Stimulated activated CD8-positive, alpha-beta memory T cell treated with anti-CD3 and anti-CD28 coated beads, Interleukin-7, amount 100 ng/mL, for 48 hours (primary cell): ENCODE measurements around the gene DIS3L2.
"Not testable (repeated sequence)": the region's sequence is repeated elsewhere in the genome, so short reads cannot be mapped to it uniquely, and the experiment has no call there.

Experiments
- DNase-seq, 2 donors: peaks; one replicate each; pipeline ENCODE4 v3.0.0-alpha.2; 2020; ENCODE audit warnings: low read depth in 1 of 2; ENCODE audit errors: extremely low read depth in 1 of 2

The DIS3L2 gene

DNA sequence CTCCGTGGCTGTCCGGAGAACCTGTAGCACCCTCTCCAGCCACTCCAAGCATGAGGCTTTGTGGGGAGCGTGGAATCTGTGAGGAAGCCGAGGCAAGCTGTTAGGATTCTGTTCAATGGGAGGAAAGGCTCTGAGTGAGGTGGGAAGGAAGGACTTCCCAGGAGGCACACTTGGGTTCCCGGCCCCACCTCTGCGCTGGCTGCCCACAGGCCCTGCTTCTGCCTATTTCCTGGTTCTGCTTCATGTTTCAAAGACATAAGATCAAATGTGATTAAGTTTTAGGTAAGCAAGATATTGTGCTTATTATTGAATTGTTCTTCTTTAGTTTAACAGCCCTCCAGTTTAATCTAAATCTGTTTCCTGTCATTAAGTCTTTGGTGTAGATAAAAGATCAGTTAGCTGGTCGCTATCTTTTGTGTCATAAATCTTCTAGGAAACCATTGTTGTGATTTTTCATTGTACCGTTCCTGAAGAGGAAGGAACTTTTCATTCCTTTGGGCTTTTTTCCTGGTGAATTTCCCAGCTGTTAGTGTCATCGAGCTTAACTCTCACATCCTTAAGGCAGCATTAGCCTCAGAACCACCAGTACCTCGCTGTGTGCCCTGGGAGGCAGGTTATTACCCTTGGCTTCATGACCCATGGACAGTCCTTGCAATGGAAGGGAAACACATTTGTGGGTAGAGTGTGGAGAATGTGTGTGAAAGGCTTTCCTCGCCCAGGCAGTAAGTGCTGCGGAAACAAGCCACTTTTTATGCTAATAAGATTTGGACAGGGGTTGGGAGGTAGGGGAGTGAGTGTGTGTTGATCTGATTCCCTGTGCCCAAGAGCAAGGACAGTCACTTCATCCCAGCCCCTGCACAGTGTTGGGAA is 355.2 kb downstream of the DIS3L2 start:
- DNase-seq = no peak

DNA sequence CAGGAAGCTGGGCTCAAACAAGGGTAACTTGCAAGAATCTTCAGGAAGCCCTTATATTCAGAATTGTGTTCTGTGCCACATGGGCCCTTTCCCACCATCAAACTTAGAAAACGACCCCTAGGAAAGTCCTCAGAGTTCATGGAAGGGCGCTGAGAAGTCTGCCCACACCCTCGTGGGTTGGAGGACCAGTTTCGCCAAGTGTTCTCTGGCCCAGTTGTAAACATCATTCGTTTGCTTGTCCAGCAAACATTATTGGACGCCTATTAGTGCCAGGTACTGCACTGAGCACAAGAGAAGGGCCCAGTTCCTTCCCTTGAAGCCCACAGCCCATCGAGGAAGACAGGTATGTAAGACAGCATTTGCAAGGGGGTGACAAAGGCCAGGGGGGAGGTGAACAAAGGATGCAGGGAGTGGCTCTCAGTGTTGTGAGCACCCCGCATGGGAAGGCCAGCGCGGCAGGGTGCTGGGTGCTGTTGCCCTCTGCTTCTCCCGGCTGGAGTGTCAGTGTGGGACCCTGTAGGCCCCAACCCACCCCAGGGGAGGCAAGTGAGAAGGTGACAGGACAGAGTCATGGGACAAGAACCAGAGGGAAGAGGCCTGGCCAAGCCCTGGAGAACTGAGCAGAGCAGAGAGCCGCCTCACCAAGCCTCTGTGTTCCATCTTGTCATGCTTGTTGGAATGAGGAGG is 356.8 kb downstream of the DIS3L2 start:
- no peak for DNase-seq

DNA sequence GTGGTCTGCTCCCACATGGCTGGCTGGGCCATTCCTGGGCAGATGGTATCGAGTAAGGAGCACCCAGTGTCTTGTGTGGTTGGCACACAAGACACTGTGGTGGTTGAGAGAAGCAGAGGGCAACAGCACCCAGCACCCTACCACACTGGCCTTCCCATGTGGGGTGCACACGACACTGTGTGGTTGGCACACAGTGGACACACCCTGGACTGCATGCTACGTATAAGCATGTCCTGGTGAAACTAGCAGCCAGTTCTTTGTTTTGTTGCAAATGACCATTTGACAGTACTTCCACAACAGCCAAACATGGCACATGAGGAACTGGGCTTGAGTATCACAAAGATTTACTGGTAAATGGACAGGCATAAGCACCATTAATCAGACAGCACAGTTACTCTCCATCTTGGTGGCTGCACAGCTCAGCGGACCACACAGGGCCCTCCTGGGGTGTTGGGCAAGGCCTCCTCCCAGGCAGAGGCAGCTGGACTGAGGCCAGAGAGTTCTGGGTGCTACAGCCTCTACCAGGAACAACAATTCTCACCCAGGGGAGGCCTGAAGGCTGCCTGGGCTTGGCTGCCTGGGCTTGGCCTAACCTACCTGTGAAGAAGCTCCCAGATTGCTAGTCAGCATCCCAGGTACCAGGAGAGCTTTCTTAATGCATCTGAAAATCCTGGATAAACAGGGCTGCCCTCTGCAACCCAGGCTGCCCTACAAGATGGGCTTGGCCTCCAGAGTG is 357.7 kb downstream of the DIS3L2 start:
- DNase-seq = no peak

DNA sequence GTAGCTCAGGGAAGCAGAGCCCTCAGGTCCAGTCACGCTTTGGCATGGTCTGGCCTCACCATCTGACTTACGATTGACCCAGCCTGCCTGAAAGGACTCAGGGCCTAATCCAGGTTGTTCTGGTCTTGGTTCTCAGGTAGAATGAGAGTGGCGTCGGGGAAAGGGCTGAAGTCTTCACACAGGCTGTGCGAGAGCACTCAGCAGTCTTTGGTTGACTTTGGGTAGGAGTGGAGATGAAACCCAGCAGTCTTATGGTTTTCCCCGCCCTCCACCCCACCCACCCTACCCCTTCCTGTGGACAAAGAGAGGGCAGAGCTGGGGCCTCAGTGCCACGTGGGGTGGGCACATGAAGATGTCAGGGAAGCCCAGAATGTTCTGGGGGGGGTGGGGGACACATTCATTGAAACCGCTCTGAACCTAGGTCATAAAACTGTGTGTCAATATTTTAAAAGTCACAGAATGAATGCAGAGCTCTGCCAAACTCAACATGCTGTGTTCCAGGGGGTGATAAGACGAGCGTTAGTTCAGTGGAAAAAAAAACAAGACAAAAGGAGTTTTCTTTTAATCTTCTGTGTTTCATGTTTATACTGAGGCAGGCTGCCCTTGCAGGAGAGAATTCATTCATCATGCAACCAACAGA is 358.4 kb downstream of the DIS3L2 start:
- DNase-seq = no peak

DNA sequence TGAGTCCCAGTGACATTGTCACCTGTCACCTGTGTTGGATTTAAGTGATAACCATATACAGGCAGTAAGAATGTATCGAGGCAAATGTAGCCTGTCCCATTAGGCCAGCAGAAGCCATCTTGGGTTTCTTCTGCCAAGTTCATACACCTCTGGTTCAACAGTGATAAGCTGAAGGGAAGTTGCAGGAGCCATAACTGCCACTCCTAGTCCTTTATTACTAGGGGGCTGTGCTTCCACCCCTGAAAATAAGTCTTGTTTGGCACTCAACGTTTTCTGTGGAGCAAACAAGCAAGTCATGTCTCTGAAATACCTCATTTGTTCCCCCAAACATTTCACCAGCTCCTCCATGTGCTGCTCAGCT is 358.9 kb downstream of the DIS3L2 start:
- no peak for DNase-seq

DNA sequence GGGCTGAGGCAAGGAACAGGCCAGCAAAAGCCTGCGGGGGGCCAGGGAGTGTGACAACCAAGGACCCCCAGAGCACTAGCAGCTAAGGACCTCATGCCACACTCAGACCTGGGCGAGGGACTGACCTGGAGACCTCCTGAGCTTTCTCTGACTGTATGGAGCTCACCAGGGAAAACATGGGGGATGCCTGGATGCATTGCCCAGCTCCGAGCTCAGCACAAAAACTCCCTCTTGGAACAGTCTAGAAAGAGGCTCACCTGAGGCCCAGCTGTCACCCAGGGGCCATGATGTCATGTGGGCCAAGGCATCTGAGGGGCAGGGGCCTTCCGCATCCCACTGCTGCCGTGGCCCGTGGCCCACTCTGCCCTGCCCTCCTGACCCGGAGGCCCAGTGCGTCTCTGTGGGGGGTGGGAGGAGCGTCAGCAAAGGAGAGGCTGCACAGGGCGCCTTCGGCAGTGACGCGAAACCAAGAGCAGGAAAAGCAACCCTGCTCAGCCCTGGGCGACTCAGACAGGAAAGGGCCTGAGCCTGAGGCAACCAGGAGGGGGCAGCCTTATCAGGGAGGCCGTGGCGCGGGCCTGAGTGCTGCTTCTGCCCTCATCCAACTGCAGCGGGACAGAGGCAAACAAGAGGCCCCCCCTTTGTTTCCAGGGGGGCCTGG is 359.8 kb downstream of the DIS3L2 start:
- peak; percentile 36 to 73 for DNase-seq

DNA sequence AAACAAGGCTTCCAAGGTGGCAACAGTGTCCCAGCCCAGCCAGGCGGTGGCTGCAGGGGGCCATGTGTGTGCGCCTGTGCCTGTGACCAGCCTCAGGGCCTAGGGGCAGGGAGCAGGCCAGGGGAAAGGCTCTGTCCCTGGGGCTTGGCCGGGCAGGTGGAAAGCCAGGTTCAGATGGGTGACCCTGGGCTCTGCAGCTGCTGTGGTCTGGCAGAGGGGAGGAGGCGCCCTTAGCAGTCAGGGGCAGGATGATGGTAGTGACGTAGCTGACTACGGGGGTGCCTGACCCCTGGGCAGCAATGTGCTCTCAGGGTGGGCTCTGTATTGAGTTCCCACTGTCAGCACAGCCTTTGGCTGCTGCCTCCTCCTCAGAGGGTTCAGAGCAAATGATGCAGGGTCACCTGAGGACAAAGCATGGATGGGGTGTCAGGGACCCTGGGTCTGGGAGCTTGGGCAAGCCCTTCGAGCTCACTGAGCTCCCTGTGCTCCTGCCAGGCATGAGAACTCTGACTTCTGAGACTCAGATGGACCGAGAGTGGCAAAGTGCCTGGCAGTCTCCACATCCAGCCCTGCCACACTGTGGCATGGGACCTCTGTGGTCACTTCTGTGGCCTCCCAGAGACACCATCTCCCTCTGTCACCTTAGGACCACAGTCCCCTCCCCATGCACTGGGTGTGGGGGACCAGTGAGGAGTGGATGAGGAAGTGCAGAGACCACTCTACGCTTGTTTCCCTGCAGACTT is 360.5 kb downstream of the DIS3L2 start:
- no peak for DNase-seq

DNA sequence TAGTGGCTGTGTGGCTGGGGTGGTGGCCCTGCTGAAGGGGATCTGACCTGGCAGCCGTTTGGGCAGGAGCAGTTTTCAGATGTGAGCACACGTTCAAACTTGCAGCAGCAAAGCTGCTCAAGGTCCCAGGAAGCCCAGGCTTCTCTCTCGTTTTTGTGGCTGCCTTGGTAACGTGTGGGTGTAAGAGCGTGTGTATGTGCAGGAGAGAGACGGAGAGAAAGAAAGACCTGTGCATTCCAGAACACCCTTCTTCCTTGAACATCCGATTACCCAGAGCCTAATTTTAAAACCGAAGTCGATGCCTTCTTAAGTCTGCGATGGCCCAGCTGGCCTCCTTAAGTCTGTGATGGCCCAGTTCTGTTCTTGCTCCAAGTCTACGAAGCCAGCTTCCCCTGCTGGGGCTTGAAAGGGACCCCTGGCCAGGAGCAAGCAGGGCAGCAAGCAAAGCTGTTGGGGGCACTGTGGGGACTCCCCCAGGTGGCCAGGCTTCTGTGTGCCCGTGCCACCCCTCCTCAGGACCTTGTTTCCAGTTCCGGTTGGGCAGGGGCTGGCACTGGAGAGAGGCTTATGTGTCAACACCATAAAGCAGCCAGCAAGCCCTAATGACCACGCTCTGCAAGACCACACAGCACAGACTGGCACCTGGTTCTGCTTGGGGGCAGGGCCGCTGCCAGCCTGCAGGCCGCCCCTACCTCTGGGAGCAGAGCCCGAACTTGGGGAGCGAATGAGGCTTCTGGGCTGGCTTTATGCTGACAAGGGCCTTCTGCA is 361.2 kb downstream of the DIS3L2 start:
- DNase-seq = no peak

DNA sequence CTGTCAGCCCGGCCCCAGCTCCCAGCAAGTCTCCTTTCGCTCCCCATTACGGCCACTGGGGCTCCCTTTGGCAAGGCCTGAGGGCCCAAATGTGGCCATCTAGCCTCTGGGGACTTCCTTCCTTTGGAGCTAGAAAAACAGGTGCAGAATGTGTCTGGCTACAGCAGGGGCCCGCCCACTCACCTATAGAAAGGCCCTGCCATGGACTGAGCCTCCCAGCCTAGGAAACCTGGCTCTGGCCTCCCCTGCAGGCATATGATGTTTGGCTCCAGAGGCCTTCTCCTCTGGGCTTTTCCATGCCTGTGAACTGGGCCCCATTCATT is 361.8 kb downstream of the DIS3L2 start:
- no peak for DNase-seq

DNA sequence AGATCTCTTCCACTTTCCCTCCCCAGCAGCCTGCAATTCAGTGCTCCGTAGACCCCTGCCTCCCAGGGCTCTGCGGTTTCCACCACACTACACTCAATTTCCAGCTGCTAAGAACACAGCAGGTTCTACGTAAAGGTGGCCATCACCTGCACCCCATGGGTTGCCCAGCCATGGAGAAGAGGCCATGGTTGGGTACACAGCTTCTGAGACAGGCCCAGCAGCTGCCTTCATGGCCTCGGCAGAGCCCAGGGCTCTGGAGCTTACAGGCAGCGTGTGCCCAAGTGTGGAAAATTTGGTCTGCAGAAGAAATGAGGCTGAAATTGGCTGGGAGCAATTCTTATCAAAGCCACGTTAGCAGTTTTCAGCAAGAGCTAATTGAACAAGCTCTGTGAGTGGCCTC is 362.5 kb downstream of the DIS3L2 start:
- DNase-seq = not testable (repeated sequence)

DNA sequence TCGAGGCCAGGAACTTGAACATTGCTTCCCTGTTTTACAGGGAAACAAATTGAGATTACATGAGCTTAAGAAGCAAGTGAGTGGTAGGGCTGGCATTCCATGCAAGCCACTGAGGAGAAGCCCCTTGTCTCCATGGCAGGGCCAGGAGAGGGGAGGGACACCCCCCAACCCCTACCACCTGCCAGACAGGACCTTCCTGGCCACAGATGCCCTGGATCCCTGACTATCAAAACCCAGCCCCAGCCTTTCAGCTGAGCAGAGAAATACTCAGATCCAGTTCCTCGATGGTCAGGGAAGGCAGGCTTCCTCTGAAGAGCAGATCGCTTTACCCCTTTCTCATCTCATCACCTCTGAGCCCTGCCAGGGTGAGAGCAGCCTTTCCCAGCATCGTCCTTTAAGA is 363.3 kb downstream of the DIS3L2 start:
- DNase-seq = no peak

DNA sequence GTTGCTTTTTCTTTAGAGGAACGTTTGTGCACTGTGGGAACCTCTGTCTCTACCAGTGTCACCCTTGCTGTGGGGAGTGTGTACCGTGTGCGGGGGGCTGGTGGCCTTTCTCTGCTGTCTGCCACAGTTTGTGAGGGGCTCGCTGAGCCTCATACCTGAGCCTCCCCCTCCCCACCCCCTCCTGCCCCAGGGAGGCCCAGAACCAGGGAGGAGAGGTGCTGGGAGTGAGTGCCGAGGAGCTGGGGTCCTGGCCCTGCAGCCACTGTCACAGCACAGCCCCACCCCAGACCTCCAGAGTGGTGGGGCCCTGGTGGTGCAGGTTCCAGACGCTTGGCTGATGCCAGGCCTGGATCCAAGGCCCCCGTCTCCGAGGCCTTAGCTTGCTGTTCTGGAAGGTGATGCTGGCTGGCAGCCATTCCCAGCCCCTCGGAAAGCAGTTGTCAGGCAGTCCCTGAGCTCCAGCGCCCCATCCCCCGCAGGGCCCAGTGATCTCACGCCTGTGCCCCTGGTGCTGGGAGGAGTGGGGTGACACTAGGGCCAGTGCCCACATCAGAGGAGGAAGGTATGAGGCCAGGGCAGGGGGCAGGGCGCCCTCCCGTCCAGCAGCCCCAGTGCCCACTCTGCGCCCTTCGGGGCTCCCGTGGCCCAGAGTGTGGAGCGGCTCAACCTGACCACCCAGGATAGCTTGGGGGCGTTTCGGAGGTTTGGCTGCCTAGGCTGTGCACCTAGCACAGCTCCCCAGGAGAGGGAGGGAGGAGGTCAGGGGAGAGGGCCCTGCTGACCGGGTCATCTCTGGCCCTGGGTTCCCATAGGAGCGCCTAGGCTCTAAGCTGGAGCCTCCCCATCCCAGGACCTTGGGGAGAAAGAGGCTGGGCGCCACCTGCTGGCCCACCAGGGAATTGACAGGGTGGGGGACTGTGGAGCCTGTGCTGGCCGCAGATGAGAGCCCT is 364.1 kb downstream of the DIS3L2 start:
- DNase-seq = no peak

DNA sequence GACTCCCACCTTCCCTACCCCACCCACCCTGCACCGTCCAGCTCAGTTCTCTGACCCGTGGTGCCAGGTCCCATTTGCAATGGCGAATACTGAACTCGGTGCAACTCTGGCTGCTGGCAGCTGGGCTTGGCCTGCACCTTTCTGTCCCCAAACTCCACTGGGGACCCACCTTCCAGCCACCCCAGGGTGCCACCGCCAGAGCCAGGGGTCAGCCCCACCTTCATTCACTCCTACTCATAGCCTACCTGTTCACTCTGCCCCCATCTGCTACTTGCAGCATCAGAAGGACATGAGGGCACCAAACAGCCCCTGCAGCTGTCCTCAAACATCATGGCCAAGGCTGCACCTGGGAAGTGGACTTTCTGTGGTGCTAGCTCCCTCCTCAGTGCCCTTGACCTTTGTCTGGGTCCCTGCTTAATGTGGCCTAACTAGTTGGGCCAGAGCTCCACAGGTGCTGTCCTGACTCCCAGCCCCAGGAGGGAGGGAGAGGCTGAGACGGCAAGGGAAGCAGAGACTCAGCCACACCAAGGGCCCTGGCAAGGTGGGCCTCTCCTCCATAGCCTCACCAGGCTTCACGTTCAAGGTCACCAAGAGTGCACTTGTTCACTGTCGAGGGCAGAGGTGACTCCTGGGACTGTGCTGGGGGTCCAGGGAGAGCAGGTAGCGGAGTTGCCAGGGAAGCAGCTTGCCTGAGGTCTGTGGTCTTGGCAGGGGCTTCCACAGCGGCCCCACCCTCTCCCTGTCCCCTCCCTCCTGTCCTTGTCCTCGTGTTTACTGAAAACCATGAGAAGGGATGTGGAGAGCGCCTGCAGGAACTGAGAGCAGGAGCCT is 365.0 kb downstream of the DIS3L2 start:
- not testable (repeated sequence) for DNase-seq

DNA sequence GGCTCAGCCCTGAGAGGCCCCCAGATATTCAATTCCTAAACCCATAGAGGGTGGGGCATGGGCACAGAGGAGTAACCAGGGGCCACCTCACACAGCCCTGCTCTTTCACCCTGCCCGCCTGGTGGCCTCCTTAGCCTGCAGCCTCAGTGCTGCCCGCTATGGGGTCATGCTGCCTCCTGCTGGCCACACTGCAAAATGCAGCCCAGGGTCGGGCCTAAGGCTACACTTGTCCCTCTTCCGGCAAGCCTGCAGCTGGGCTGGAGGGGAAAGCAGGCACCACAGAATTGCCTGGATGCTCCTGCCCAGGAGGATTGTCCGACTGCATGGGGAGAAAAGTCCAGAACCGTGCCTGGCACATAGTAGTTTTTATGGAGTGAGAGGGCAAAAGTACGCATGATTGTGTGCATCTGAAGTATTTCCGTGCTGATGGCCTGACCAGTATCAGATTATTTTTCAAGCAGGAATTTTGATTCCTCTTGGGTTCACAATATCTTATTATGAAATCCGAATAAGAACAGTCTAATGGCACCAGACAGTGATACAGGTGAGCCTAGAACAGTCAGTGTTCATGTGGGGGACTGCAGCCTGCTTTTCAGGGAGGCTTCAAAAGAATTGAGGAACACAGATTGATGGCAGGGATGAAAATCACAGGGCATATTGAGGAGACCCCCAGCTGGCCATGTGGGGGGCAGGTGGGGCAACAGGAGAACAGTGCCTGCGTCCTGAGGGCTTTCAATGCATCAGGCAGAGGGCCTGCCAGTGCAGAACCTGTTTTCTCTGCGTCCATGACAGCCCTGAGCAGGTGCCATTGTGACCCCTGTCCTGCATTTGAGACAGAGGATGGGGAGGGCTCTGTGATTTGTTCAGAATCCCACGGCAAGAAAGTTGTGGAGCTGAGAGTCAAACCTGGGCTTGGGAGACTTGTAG is 365.9 kb downstream of the DIS3L2 start:
- peak; percentile 64 to 70 for DNase-seq

DNA sequence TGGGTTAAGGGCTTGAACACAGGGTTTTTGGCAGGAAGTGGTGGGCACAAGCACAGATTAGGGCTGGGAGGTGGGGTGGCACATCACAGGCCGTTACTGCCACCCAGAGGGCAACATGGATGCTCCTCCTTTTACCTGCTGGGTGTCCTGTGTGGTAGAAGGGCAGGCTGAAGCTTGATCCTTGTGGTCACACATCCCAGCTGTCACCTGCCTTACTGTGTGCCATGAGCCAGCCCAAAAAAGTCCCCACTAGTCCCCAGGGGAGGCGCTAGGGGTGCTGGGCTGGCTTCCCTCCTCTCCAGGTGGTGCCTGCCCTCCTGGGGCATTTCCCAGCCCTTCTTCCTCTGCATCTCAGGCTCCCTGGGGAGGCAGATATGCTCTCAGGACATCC is 366.5 kb downstream of the DIS3L2 start:
- no peak for DNase-seq
